Fibroblast of upper back skin (primary cell): Measurements from ENCODE around the gene RPS6KA4.

ENCODE experiments used
- DNase-seq: peaks from one replicate; pipeline ENCODE4 v3.0.0-alpha.2; 2013

The RPS6KA4 gene

DNA sequence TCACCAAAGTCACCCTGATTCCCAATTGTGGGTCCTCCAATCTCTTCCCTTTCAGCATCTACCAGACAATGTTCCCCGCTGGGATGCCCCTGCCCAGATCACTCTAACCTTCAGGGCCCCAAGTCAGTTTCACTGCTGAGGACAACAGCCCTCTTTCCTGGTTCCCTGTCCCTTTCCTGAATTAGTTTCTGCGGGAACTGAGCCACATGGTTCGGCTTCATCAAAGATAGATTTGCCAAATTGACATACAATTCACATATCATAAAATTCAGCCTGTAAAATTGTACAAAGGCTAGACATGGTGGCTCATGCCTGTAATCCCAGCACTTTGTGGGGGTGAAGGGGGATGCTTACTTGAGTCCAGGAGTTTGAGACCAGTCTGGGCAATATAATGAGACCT is 31.0 kb upstream of the RPS6KA4 start:
- no peak for DNase-seq

DNA sequence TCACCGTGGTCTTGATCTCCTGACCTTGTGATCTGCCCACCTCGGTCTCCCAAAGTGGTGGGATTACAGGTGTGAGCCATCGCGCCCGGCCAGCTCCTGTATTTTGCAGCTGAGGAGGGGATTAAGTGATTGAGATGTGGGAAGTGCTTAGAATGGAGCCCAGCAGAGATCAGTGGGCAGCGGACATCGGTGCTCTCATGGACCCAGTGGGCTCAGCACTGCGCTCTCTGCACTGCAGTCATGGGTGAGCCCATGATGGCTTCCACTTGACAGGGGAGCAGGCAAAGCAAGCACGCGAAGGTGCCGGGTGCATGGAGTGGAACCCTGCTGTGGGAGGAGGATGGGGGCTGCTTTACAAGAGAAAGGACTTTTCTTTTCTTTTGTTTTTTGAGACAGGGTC is 28.1 kb upstream of the RPS6KA4 start:
- no peak for DNase-seq

DNA sequence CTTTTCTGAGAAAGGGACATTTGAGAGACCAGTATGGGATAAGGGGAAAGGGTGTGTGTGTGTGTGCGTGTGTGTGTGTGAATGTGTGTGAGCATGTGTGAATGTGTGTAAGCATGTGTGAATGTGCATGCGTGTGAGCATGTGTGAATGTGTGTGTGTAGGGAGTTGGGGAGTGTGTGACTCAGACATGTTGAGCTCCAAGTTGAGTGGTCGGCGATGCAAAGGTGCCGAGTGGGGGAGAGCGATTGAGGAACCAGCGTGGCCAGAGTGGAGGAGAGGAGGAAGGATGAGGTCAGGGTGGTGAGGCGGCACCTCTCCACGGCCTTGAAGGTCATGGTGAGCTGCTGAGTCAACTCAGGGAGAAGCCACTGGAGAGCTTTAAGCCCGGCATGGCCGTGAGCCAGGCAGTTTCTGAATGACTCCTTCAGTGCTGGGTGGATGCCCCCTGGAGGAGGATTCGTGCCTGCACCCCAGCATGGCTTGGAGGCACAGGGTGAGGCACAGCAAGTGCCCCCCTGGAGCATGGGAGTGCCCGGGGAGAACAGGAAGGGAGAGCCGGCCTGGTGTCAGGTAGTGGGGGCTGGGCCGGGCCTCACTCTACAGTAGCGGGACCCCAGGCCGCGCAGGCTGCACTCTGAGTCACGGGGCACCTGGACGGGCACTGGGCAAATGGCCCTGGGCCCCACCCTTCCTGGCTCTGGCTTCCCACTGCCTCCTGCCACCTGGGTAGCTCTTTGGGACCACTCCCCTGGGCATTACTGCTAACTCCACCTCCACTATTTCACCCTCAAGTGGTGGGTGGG is 27.2 kb upstream of the RPS6KA4 start:
- peak; percentile 84 for DNase-seq

DNA sequence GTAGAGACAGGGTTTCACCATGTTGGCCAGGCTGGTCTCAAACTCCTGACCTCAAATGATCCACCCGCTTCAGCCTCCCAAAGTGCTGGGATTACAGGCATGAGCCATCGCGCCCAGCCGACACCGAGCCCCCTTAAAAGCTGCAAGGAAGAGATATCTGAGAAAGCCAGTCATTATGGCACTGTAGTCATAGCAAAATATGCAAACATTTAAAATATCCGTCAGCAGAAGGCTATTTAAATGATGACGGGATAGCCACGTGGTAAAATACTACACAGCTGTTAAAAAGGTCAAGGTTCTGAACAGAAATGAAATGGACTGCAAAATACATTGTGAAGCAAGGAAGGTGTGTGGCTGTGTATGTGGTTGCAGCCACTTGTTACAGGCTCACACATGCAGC is 25.4 kb upstream of the RPS6KA4 start:
- no peak for DNase-seq

DNA sequence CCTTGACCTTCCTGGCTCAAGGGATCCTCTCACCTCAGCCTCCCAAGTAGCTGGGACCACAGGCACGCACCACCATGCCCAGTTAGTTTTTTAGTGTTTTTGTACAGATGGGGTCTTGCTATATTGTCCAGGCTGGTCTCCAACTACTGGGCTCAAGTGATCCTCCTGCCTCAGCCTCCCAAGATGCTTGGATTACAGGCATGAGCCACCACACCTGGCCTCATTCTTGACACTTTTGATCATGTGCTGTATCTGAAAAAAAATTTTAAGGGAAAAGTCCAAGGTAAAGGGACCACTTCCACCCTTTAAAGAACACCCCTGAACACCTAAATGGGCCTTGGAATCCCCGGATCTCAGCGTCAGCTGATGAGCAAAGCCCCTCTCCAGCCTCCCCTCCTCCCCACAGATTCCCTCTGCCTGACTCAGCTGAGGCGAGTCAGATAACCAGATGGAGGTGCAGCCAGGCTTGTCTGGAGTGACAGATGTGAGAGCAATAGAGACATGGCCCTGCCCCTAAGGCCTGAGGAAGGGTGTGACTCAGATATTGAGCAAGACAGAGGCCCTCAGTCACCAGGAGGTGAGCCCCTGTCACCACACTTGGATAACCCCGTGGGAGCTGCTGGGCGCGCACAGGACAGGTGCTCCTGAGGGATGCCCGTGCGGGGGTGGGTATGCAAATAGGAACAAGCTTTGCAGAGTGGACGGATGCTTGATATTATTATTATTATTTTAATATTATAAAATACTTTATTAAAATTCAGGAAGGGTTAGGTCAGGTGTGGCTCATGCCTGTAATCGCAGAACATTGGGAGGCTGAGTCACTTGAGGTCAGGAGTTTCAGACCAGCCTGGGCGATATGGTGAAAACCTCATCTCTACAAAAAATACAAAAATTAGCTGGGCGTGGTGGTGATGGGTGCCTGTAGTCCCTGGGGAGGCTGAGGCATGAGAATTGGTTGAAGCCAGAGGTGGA is 23.9 kb upstream of the RPS6KA4 start:
- peak; percentile 95 for DNase-seq

DNA sequence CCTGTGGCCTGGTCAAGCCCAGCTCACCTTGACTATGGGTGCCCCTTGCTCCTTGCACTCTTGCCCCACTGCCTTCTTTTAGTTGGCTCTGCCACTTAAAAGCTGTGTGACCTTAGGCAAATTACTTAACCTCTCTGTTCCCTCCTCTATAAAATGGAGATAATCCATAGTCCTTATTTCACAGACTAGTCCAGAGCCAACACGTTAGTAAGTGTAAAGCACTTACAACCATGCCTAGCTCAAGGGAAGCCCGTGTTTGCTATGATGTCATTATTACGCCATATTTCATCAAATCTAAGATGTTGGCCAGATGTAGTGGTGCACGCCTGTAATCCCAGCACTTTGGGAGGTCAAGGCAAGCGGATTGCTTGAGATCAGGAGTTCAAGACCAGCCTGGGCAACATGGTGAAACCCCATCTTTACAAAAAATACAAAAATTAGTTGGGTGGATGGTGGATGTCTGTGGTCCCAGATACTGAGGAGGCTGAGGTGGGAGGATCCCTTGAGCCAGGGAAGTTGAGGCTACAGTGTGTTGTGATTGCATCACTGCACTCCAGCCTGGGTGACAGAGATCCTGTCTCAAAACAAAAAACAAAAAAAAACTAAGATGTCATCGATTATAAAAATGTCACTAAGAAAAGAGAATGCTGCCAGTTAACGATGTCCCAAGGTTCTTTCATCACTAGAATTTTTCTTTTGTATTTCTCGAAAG is 21.3 kb upstream of the RPS6KA4 start:
- DNase-seq = no peak

DNA sequence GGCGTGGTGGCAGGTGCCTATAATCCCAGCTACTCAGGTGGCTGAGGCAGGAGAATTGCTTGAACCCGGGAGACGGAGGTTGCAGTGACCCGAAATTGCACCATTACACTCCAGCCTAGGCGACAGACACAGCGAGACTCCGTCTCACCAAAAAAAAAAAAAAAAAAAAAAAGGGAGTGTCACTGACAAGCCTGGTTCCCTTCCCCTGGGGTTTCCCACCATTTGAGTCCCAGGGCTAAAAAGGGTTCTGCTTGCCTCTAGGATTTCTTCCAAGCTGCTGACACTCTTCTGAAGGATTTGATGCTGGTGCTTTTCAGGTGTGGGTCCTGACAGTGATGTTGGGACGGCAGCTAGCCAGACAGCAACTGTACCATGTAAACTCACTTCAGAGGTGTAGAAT is 20.2 kb upstream of the RPS6KA4 start:
- no peak for DNase-seq

DNA sequence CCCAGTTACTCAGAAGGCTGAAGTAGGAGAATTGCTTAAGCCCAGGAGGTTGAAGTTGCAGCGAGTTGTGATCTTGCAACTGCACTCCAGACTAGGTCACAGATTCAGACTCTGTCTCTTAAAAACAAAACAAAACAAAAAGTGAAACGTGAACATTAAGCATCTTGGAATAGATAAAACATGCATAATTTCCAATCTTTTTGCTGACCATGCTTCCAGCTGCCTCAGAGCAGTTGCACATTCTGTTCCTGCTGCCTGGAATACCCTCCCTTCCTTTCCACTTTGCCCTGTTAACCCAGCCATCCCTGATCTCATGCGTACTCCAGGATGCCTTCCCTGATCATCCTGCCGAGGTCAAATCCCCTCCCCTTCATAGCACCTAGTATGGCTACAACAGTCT is 19.7 kb upstream of the RPS6KA4 start:
- no peak for DNase-seq

DNA sequence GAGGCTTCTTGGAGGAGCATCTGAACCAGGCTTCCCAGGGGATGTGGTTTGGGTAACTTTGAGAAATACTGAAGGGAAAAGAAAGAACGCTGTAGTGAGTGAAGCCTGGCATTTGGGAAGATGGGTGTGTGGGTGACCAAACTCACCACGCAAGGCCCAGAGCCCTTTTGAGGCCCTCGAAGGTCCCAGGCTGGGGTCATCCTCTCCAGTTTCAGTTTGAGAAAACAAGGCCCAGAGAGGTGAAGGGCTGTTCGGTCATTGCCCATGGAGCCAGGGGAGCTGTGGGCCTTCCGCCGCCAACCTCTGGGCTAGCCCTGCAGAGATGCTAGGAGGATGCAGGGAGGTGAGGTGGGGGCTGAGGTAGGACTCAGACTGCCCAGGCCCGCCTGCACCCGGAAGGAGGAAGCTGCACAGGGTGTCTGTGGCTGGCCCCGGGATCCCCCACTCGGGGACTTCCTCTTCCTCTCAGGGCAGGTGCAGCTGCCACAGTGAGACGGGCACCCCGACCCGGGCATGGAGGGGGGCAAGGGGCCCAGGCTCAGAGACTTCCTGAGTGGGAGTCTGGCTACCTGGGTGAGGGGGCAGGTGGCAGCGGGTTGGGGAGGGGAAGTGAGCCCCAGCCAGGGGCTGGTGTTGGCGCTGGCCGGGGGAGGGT is 19.1 kb upstream of the RPS6KA4 start, which contains the start of gene CCDC88B:
Gene CCDC88B, plus strand, starts transcription at position 451 of the 655 bp plus-strand sequence. Its CDS starts 63 bp downstream, at position 514.
- no peak for DNase-seq

DNA sequence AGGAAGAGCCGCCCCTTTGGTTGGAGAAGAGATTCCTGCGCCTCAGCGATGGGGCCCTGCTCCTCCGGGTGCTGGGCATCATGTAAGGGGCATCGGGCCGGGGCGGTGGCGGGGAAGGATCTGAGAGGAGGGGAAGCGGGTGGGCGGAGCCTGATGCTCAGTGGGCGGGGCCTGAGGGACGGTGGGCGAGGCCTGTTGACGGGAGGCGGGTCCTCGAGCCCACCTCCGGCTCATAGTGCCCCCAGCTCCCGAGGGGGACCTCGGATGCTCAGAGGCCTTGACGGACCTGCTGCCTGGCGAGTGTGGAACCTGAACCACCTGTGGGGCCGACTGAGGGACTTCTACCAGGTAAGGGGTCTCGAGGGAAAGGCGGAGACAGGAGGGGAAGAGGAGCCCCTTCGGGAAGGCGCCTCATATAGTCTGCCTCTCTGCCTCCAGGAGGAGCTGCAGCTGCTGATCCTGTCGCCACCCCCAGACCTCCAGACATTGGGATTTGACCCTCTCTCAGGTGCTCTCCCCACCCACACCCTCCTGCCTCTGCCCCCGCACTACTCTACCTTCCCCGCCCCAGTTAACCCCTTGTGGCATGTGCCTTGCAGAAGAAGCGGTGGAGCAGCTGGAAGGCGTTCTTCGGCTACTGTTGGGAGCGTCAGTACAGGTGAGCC is 18.2 kb upstream of the RPS6KA4 start:
- DNase-seq = no peak

DNA sequence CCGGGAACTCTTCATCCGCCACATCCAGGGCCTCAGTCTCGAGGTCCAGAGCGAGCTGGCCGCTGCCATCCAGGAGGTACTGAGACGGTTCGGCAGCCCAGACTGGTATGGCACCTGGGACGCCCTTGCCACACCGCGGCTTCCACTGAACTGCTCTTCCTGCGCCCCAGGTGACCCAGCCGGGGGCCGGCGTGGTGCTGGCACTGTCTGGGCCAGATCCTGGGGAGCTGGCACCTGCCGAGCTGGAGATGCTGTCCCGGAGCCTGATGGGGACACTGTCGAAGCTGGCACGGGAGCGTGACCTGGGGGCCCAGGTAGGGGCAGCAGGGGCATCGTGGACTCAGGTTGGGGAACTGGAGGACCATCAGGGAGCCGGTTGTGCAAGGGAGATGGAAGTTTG is 17.5 kb upstream of the RPS6KA4 start:
- DNase-seq = no peak

DNA sequence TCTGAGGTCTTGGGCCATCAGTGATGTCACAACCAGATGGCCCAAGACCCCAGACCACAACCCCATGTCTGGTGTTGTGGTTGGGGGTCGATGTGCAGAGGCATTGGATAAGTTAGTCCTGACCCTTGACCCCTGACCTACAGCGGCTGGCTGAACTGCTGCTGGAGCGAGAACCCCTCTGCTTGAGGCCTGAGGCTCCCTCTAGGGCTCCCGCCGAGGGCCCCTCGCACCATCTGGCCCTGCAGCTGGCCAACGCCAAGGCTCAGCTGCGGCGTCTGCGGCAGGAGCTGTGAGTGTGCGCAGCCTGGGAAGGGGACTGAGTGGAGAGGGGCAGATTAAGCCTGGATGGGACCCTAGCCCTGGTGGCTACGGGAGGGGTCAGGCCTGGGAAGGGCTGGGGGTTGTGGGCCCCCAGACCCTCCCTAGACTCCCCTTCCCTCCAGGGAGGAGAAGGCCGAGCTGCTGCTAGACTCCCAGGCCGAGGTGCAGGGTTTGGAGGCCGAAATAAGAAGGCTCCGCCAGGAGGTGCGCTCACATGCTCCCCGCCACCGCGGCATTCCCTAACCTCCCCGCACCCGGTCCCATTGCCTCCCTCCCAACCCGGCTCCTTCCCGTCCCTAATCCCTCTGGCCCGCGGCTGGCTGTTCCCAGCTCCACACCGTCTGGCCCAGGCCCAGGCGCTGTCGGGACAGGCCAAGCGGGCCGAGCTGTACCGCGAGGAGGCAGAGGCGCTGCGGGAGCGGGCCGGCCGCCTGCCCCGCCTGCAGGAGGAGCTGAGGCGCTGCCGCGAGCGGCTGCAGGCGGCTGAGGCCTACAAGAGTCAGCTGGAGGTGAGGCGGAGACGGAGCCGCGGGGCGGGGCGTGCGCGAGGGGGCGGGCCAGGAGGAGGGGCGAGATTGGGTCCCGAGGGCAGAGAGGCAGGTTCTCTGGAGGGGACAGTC is 16.8 kb upstream of the RPS6KA4 start:
- DNase-seq = peak; percentile 81

DNA sequence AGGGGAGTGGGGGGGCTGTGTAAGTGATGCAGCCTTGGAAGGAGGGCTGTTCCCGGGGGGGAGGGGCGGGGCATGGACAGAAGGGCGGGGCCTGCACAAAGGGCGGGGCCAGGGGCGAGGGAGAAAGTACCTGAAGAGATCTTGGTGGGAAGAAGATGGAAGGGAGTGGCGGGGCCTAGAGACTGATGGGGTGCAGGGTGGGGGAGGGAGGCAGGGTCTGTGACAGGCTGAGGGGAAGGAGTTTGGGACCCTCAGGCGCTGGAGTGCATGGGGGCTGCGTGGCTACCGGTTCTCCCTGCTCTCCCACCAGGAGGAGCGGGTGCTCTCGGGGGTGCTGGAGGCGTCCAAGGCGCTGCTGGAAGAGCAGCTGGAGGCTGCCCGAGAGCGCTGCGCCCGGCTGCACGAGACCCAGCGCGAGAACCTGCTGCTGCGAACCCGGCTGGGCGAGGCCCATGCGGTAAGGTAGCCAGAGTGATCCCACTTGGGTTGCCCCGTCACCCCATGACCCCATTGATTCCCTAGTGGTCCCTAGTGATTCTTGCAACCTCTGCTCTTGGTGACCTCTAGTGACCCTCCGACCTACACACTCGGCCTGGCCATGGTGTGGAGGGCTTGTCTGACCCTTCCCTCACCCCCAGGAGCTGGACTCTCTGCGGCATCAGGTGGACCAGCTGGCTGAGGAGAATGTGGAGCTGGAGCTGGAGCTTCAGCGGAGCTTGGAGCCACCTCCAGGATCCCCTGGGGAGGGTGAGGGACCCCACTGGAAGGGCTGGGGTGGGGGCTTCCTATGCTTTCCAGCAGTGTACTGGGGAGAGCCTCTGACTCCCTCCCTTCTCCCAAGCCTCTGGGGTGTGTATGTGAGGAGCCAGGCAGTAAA is 15.9 kb upstream of the RPS6KA4 start:
- DNase-seq = no peak

DNA sequence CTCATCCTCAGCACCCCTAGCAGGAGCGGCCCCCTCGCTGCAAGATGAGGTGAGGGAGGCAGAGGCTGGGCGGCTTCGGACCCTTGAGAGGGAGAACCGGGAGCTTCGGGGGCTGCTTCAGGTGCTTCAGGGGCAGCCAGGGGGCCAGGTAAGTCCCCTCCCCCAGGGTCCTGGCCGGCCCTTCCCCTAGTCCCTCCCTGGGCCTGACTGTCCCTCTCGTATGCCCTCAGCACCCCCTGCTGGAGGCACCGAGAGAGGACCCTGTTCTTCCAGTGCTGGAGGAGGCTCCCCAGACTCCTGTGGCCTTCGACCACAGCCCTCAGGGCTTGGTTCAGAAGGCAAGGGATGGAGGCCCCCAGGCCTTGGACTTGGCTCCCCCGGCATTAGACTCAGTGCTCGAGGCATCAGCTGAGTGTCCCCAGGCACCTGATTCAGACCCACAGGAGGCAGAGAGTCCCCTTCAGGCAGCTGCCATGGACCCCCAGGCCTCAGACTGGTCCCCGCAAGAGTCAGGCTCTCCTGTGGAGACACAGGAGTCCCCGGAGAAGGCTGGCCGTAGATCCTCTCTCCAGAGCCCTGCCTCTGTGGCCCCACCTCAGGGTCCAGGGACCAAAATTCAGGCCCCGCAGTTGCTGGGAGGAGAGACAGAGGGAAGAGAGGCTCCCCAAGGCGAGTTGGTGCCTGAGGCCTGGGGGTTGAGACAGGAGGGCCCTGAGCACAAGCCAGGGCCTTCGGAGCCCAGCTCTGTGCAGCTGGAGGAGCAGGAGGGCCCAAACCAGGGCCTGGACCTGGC is 15.0 kb upstream of the RPS6KA4 start:
- DNase-seq = no peak

DNA sequence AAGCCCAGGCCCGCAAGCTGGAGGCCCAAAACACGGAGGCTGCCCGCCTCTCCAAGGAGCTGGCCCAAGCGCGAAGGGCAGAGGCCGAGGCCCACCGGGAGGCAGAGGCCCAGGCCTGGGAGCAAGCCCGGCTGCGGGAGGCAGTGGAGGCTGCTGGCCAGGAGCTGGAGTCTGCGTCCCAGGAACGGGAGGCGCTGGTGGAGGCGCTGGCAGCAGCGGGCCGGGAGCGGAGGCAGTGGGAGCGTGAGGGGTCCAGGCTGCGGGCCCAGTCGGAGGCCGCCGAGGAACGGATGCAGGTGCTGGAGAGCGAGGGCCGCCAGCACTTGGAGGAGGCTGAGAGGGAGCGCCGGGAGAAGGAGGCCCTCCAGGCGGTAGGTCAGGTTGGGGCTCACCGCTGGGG is 14.2 kb upstream of the RPS6KA4 start:
- no peak for DNase-seq

DNA sequence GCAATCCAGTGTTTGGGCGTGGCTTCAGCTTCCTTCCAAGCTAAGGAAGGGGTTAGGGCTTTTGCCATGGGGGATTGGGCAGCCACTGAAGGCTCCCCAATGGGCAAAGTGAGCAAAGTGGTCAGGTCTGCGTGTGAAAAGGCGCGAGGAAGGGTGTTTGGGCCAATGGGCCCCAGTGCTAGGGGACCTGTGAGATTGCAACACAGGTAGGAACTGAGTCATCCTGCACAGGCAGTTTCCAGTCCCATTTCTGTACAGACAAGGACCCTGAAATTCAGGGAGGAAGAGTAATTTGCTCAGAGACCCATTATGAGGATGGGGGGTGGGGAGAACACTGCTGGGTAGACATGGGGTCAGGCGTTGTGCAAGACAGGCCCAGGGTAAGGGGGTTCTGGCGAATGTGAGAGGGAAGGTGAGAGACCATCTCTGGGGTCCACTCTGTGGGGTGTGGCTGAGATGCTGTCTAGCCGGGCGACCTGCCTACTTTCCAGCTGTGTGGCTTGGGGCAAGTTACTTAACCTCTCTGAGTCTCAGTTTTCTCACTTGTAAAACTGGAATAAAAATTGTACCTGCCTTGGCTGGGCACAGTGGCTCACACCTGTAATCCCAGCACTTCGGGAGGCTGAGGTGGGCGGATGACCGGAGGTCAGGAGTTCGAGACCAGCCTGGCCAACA is 11.6 kb upstream of the RPS6KA4 start:
- no peak for DNase-seq

DNA sequence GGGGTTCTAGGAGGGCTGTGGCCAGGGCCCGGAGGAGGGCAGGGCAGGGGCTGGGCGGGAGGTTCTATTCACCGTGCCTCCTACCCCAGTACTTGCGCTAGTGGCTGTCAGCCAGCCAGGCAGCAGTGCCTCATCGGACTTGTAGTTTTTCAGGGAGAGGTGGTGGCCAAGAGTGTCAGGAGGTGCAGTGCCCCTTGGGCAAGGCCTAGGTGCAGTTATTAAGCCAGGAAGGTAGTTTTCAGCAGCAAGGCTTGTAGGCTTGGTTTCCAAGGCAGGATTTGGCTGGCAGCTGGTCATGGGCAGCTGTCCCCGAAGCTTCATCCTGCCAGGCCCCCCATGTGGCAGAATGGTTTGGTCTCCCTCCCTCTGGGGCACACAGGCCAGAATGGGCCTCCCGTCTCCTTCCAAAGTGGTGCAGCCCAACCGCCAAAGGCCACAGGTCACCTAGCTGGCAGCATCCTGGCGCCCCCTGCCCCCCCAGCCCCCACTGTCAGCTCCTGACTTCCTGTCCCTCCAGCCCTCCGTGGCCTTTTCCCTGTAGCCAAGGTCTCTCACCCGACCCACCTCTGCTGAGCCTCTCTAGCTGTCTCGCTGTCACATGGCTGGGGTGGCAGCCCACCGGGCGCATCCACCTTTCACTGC is 10.5 kb upstream of the RPS6KA4 start:
- no peak for DNase-seq

DNA sequence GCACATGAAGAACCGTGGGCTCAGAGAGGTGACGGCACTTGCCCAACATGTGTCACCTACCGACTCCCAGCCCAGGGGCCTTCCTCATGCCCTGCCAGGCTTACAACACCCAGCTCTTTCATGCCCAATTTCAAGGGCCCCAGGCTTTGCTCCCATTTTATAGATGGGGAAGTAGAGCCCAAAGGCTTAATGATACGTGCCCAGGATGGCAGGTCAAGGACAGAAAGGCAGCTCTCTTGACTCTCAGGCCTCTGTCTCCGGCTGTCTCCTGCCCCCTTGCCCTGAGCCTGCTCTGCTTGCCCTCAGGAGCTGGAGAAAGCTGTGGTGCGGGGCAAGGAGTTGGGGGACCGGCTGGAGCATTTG is 10.0 kb upstream of the RPS6KA4 start:
- no peak for DNase-seq
